HG02884 (cell line): ENCODE measurements around the gene DAP3.
A peak's percentile ranks its signal among the peaks of the same experiment; 100 is the strongest.
"Not testable (repeated sequence)": the region's sequence is repeated elsewhere in the genome, so short reads cannot be mapped to it uniquely, and the experiment has no call there.

ENCODE experiments used
- ATAC-seq: cut with Tn5 transposase; IDR thresholded peaks from one replicate; pipeline ENCODE4 v1.9.1; 2021; ENCODE audit warnings: mild to moderate bottlenecking, moderate library complexity; ENCODE audit not compliant: unreplicated experiment

Gene DAP3

GRCh38 chr1:155681776-155682175 lies 7.1 kb upstream of the DAP3 start:
- no peak for ATAC-seq

- ATAC-seq = not testable (repeated sequence)
Measured at GRCh38 chr1:155687705-155688323, 1.1 kb upstream of the DAP3 start.

- ATAC-seq = peak; percentile 66
Measured at GRCh38 chr1:155688324-155689080, 389 bp upstream of the DAP3 start, which contains the start of gene YY1AP1. YY1AP1 (minus strand) TSS chr1:155688774; CDS start chr1:155680436, 8,338 bp downstream.

- ATAC-seq = no peak
Measured at GRCh38 chr1:155691992-155692528, 3.2 kb downstream of the DAP3 start.

- no peak for ATAC-seq
Measured at GRCh38 chr1:155694167-155694566, 5.3 kb downstream of the DAP3 start.

- no peak for ATAC-seq
Measured at GRCh38 chr1:155695072-155695471, 6.2 kb downstream of the DAP3 start.

GRCh38 chr1:155695608-155696007 lies 6.7 kb downstream of the DAP3 start:
- no peak for ATAC-seq

GRCh38 chr1:155696524-155696923 lies 7.6 kb downstream of the DAP3 start:
- ATAC-seq = no peak

- ATAC-seq = no peak
Measured at GRCh38 chr1:155697046-155697445, 8.2 kb downstream of the DAP3 start.

- ATAC-seq = not testable (repeated sequence)
Measured at GRCh38 chr1:155697616-155698015, 8.7 kb downstream of the DAP3 start.

- no peak for ATAC-seq
Measured at GRCh38 chr1:155698382-155699038, 9.6 kb downstream of the DAP3 start.

GRCh38 chr1:155699062-155699461 lies 10.2 kb downstream of the DAP3 start:
- ATAC-seq = not testable (repeated sequence)

GRCh38 chr1:155701675-155702074 lies 12.8 kb downstream of the DAP3 start:
- not testable (repeated sequence) for ATAC-seq

GRCh38 chr1:155703216-155703615 lies 14.3 kb downstream of the DAP3 start:
- no peak for ATAC-seq

GRCh38 chr1:155704414-155704813 lies 15.5 kb downstream of the DAP3 start:
- ATAC-seq = not testable (repeated sequence)

- ATAC-seq = no peak
Measured at GRCh38 chr1:155706139-155706538, 17.2 kb downstream of the DAP3 start.

GRCh38 chr1:155709391-155709790 lies 20.5 kb downstream of the DAP3 start:
- ATAC-seq = no peak

GRCh38 chr1:155711457-155711856 lies 22.6 kb downstream of the DAP3 start:
- not testable (repeated sequence) for ATAC-seq

- not testable (repeated sequence) for ATAC-seq
Measured at GRCh38 chr1:155712636-155713035, 23.7 kb downstream of the DAP3 start.

- ATAC-seq = no peak
Measured at GRCh38 chr1:155713075-155713474, 24.2 kb downstream of the DAP3 start.

GRCh38 chr1:155715056-155715455 lies 26.2 kb downstream of the DAP3 start:
- not testable (repeated sequence) for ATAC-seq
